ENCODE results near the gene NSUN2.

Gene NSUN2

GRCh38 chr5:6604341-6604740, 28.5 kb downstream of the NSUN2 start:
- no peak for DNase-seq (ENCODE audit: low spot score)

- DNase-seq (ENCODE audit: low spot score) = no peak
These were observed 29.2 kb downstream of the NSUN2 start for GRCh38 chr5:6603643-6604042.

- DNase-seq (ENCODE audit: low spot score) = no peak
These were observed 30.4 kb downstream of the NSUN2 start for GRCh38 chr5:6602441-6602840.

- no peak for DNase-seq (ENCODE audit: low spot score)
These were observed 31.0 kb downstream of the NSUN2 start for GRCh38 chr5:6601816-6602215.

- DNase-seq (ENCODE audit: low spot score) = no peak
These were observed 31.6 kb downstream of the NSUN2 start for GRCh38 chr5:6601271-6601670.

GRCh38 chr5:6599739-6600138, 33.1 kb downstream of the NSUN2 start:
- no peak for DNase-seq (ENCODE audit: low spot score)

GRCh38 chr5:6598351-6598900, 34.4 kb downstream of the NSUN2 start:
- no peak for DNase-seq (ENCODE audit: low spot score)

GRCh38 chr5:6597557-6597956, 35.3 kb downstream of the NSUN2 start:
- DNase-seq (ENCODE audit: low spot score) = no peak

- DNase-seq (ENCODE audit: low spot score) = no peak
These were observed 36.5 kb downstream of the NSUN2 start for GRCh38 chr5:6596388-6596787.

GRCh38 chr5:6595405-6595804, 37.4 kb downstream of the NSUN2 start:
- no peak for DNase-seq (ENCODE audit: low spot score)

GRCh38 chr5:6594066-6594465, 38.8 kb downstream of the NSUN2 start:
- DNase-seq (ENCODE audit: low spot score) = no peak

GRCh38 chr5:6593148-6594016, 39.5 kb downstream of the NSUN2 start:
- DNase-seq (ENCODE audit: low spot score) = no peak

- no peak for DNase-seq (ENCODE audit: low spot score)
These were observed 40.2 kb downstream of the NSUN2 start for GRCh38 chr5:6592601-6593000.

- no peak for DNase-seq (ENCODE audit: low spot score)
These were observed 41.1 kb downstream of the NSUN2 start for GRCh38 chr5:6591671-6592288.

GRCh38 chr5:6590581-6590980, 42.3 kb downstream of the NSUN2 start:
- DNase-seq (ENCODE audit: low spot score) = no peak

GRCh38 chr5:6587171-6587570, 45.7 kb downstream of the NSUN2 start:
- DNase-seq (ENCODE audit: low spot score) = no peak

GRCh38 chr5:6586647-6587042, 46.2 kb downstream of the NSUN2 start:
- no peak for DNase-seq (ENCODE audit: low spot score)

- no peak for DNase-seq (ENCODE audit: low spot score)
These were observed 46.8 kb downstream of the NSUN2 start for GRCh38 chr5:6585939-6586646.

- no peak for DNase-seq (ENCODE audit: low spot score)
These were observed 47.7 kb downstream of the NSUN2 start for GRCh38 chr5:6585168-6585567.

GRCh38 chr5:6584727-6585126, 48.1 kb downstream of the NSUN2 start:
- no peak for DNase-seq (ENCODE audit: low spot score)

GRCh38 chr5:6584101-6584645, 48.7 kb downstream of the NSUN2 start:
- no peak for DNase-seq (ENCODE audit: low spot score)
